H9 (cell line): ENCODE results near the gene MAP2K3. TPM values are rescaled to one million over a fixed set of nuclear protein-coding genes. Genes with fewer than 3 reads are reported as not detected.

Experiments
- DNase-seq: peaks from one replicate; pipeline ENCODE4 v3.0.0-alpha.2; 2017
- H2AFZ ChIP-seq: one replicate; pipeline ENCODE4 v1.6.1; 2013; ENCODE audit warnings: mild to moderate bottlenecking, low read length, control low read depth, moderate library complexity
- H2AK5ac ChIP-seq: 2 replicates; pipeline ENCODE4 v1.6.1; 2013; ENCODE audit warnings: low read length, control low read depth, mixed read lengths; ENCODE audit not compliant: insufficient read length
- H2BK120ac ChIP-seq: one replicate; pipeline ENCODE4 v1.6.1; 2013; ENCODE audit warnings: low read depth, mild to moderate bottlenecking, low read length, control low read depth, inconsistent platforms; ENCODE audit not compliant: poor library complexity, severe bottlenecking
- H2BK12ac ChIP-seq: 2 replicates; pipeline ENCODE4 v1.6.1; 2013; ENCODE audit warnings: low read length, control low read depth, mixed read lengths, low read depth; ENCODE audit not compliant: insufficient read length
- H2BK15ac ChIP-seq: 2 replicates; pipeline ENCODE4 v1.6.1; 2013; ENCODE audit warnings: low read depth, low read length, control low read depth
- H2BK20ac ChIP-seq: one replicate; pipeline ENCODE4 v1.6.1; 2013; ENCODE audit warnings: low read depth, mild to moderate bottlenecking, low read length, control low read depth, inconsistent platforms; ENCODE audit not compliant: poor library complexity, severe bottlenecking
- H2BK5ac ChIP-seq: 2 replicates; pipeline ENCODE4 v1.6.1; 2013; ENCODE audit warnings: low read length, control low read depth, mixed read lengths; ENCODE audit not compliant: insufficient read length
- H3K14ac ChIP-seq: 2 replicates; pipeline ENCODE4 v1.6.1; 2013; ENCODE audit warnings: low read length, control low read depth; ENCODE audit not compliant: insufficient read depth
- H3K18ac ChIP-seq: 2 replicates; pipeline ENCODE4 v1.6.1; 2013; ENCODE audit warnings: low read depth, mild to moderate bottlenecking, mixed read lengths, low read length, control low read depth; ENCODE audit not compliant: insufficient read length
- H3K23ac ChIP-seq: 2 replicates; pipeline ENCODE4 v1.6.1; 2013; ENCODE audit warnings: low read length, control low read depth, mixed read lengths, low read depth; ENCODE audit not compliant: insufficient read length
- H3K23me2 ChIP-seq: 2 replicates; pipeline ENCODE4 v1.6.1; 2013; ENCODE audit warnings: low read depth, mild to moderate bottlenecking, mixed read lengths, low read length, control low read depth; ENCODE audit not compliant: insufficient read length, poor library complexity, severe bottlenecking
- H3K27ac ChIP-seq: 2 replicates; pipeline ENCODE4 v1.5.1; 2013; ENCODE audit warnings: low read length, control low read depth, mixed read lengths, low read depth; ENCODE audit not compliant: insufficient read length
- H3K27me3 ChIP-seq: 2 replicates; pipeline ENCODE4 v1.6.1; 2013; ENCODE audit warnings: low read length, control low read depth, inconsistent platforms; ENCODE audit not compliant: insufficient read depth
- H3K4ac ChIP-seq: 2 replicates; pipeline ENCODE4 v1.6.1; 2013; ENCODE audit warnings: low read depth, mild to moderate bottlenecking, control low read depth, inconsistent platforms, low read length, moderate library complexity
- H3K4me1 ChIP-seq: 2 replicates; pipeline ENCODE4 v1.6.1; 2013; ENCODE audit warnings: low read length, control low read depth, inconsistent platforms; ENCODE audit not compliant: insufficient read depth
- H3K4me2 ChIP-seq: 2 replicates; pipeline ENCODE4 v1.6.1; 2013; ENCODE audit warnings: low read length, control low read depth, mixed read lengths; ENCODE audit not compliant: insufficient read length, insufficient read depth
- H3K56ac ChIP-seq: 2 replicates; pipeline ENCODE4 v1.6.1; 2013; ENCODE audit warnings: low read depth, mild to moderate bottlenecking, mixed read lengths, low read length, control low read depth; ENCODE audit not compliant: insufficient read length
- H3K79me1 ChIP-seq: 2 replicates; pipeline ENCODE4 v1.6.1; 2013; ENCODE audit warnings: low read depth, mild to moderate bottlenecking, moderate library complexity, low read length, control low read depth, inconsistent platforms; ENCODE audit not compliant: insufficient read depth, poor library complexity, severe bottlenecking
- H3K79me2 ChIP-seq: 2 replicates; pipeline ENCODE4 v1.6.1; 2013; ENCODE audit warnings: low read length, control low read depth, inconsistent platforms; ENCODE audit not compliant: insufficient read depth
- H3K9ac ChIP-seq: 2 replicates; pipeline ENCODE4 v1.6.1; 2013; ENCODE audit warnings: low read length, control low read depth, mixed read lengths; ENCODE audit not compliant: insufficient read length; ENCODE audit errors: extremely low read depth
- H3K9me3 ChIP-seq: one replicate; pipeline ENCODE4 v1.6.1; 2013; ENCODE audit warnings: low read depth, low read length, inconsistent platforms; ENCODE audit not compliant: control insufficient read depth
- H3T11ph ChIP-seq: one replicate; pipeline ENCODE4 v1.6.1; 2013; ENCODE audit warnings: mild to moderate bottlenecking, low read length, control low read depth, inconsistent platforms
- H4K20me1 ChIP-seq: one replicate; pipeline ENCODE4 v1.6.1; 2013; ENCODE audit not compliant: control insufficient read depth, insufficient read length, insufficient read depth
- H4K5ac ChIP-seq: 2 replicates; pipeline ENCODE4 v1.6.1; 2013; ENCODE audit warnings: low read depth, mild to moderate bottlenecking, mixed read lengths, low read length, control low read depth; ENCODE audit not compliant: insufficient read length
- H4K8ac ChIP-seq: replicated peaks from 2 replicates; pipeline ENCODE4 v1.6.1; 2013; ENCODE audit warnings: low read length, control low read depth, mixed read lengths, low read depth; ENCODE audit not compliant: insufficient read length
- H4K91ac ChIP-seq: 2 replicates; pipeline ENCODE4 v1.6.1; 2013; ENCODE audit warnings: low read depth, mild to moderate bottlenecking, moderate library complexity, mixed read lengths, low read length, control low read depth; ENCODE audit not compliant: insufficient read length
- H3K27ac Mint-ChIP-seq, 3 experiments: 2 replicates in 2 of 3; 3 replicates in 1 of 3; pipeline ENCODE4 v1.8.0; 2020 to 2021; ENCODE audit warnings: mixed read lengths in 3 of 3, mild to moderate bottlenecking in 1 of 3, moderate library complexity in 1 of 3
- H3K27me3 Mint-ChIP-seq: 2 replicates; pipeline ENCODE4 v1.8.0; 2021; ENCODE audit warnings: low read depth, mild to moderate bottlenecking, moderate library complexity, mixed read lengths
- H3K36me3 Mint-ChIP-seq, 3 experiments: 2 replicates in 2 of 3; 3 replicates in 1 of 3; pipeline ENCODE4 v1.8.0; 2020 to 2021; ENCODE audit warnings: low read depth in 3 of 3, mixed read lengths in 3 of 3; ENCODE audit not compliant: insufficient read depth in 1 of 3
- H3K4me1 Mint-ChIP-seq, 2 experiments: 2 replicates each; pipeline ENCODE4 v1.8.0; 2020; ENCODE audit warnings: mixed read lengths in 2 of 2
- H3K4me3 Mint-ChIP-seq, 2 experiments: 2 replicates in 1 of 2; 3 replicates in 1 of 2; pipeline ENCODE4 v1.8.0; 2020 to 2021; ENCODE audit warnings: mild to moderate bottlenecking in 2 of 2, mixed read lengths in 2 of 2, moderate library complexity in 1 of 2
- H3K9me3 Mint-ChIP-seq, 2 experiments: 2 replicates in 1 of 2; 3 replicates in 1 of 2; pipeline ENCODE4 v1.8.0; 2020; ENCODE audit warnings: mild to moderate bottlenecking in 2 of 2, mixed read lengths in 2 of 2, moderate library complexity in 1 of 2
- CTCF ChIP-seq: fragments of 200-600 bp; sonication (generic); conservative IDR thresholded peaks from 3 replicates; pipeline ENCODE4 v1.8.0; 2021; ENCODE audit warnings: antibody characterized with exemption, mild to moderate bottlenecking
- WGBS: extraction: QIAGEN DNeasy Blood & Tissue Kit; methylation state at CpG from one replicate; pipeline ENCODE4 v1.1.7; 2013; ENCODE audit warnings: missing lambda C conversion rate, low lambda C conversion rate, mixed read lengths; ENCODE audit not compliant: insufficient read length; ENCODE audit errors: extremely low coverage; 5-methylcytosine and 5-hydroxymethylcytosine counted together
- total RNA-seq: library from RNA; stranded (reverse); gene quantifications from 2 replicates; pipeline ENCODE4 v1.2.1, GENCODE V29; 2021

MAP2K3 gene
- total RNA-seq, 1 experiment from 2014 or later = 26.1 TPM

- H3K18ac ChIP-seq = no peak overlapping the region
- H3K9ac ChIP-seq = no peak overlapping the region
- H2AK5ac ChIP-seq = no peak overlapping the region
- no peak overlapping the region for H2BK120ac ChIP-seq
- no peak overlapping the region for H2BK12ac ChIP-seq
- H3T11ph ChIP-seq = no peak overlapping the region
- H4K5ac ChIP-seq = no peak overlapping the region
- H4K20me1 ChIP-seq = no peaks in the 10 kb centered on the region
- H3K23me2 ChIP-seq = no peaks in the 10 kb centered on the region
- H4K8ac ChIP-seq = no peak overlapping the region
- no peak overlapping the region for H3K23ac ChIP-seq
- H3K9me3 ChIP-seq = no peaks in the 10 kb centered on the region
- no peak overlapping the region for H3K4me3 Mint-ChIP-seq
- no peak overlapping the region for H3K27ac ChIP-seq
- H3K36me3 Mint-ChIP-seq = no peaks in the 10 kb centered on the region
- H3K79me2 ChIP-seq = no peaks in the 10 kb centered on the region
- no peak overlapping the region for H2BK20ac ChIP-seq
- WGBS = no CpG with 5 or more reads among the region's 9 CpGs
- no peak overlapping the region for H3K56ac ChIP-seq
- H3K27ac Mint-ChIP-seq = peak overlapping the region in 1 of 3 experiments; percentile 75; a peak in 2 of 7 replicates
- H3K79me1 ChIP-seq = no peaks in the 10 kb centered on the region
- TF ChIP-seq CTCF = no peak
- H2BK15ac ChIP-seq = no peak overlapping the region
- H3K4ac ChIP-seq = no peak overlapping the region
- H3K9me3 Mint-ChIP-seq = no peaks in the 10 kb centered on the region
- DNase-seq = no peak
- no peak overlapping the region; the same call in 1 of the 2 replicates for H3K14ac ChIP-seq
- H3K27me3 ChIP-seq = no peaks in the 10 kb centered on the region; the same call in 1 of the 2 replicates
- peaks cover 12 to 33% of the 10 kb centered on the region in 2 experiments for H3K4me1 Mint-ChIP-seq
- no peak overlapping the region for H2AFZ ChIP-seq
- no peak overlapping the region for H2BK5ac ChIP-seq
- H4K91ac ChIP-seq = no peak overlapping the region
- H3K27me3 Mint-ChIP-seq = no peaks in the 10 kb centered on the region; the same call in 1 of the 2 replicates
- no peaks in the 10 kb centered on the region for H3K4me1 ChIP-seq
- no peak overlapping the region for H3K4me2 ChIP-seq
Observed at GRCh38 chr17:21245639-21246084, 38.8 kb upstream of the MAP2K3 start.
